ENCODE results near the gene CNR2.
A peak's percentile ranks its signal among the peaks of the same experiment; 100 is the strongest.

Gene CNR2

GRCh38 chr1:23865543-23865930, 47.6 kb downstream of the CNR2 start:
- no peak for TF ChIP-seq FOXP2 (optimal IDR thresholded peaks at IDR 0.05; ENCODE audit: borderline replicate concordance, extremely low read depth, extremely low read length, insufficient read depth)
- peak; percentile 23; the same call in 1 of the 2 replicates for TF ChIP-seq SIN3A (IDR thresholded peaks at IDR 0.05; ENCODE audit: borderline replicate concordance, insufficient read depth, low read length)

DNA sequence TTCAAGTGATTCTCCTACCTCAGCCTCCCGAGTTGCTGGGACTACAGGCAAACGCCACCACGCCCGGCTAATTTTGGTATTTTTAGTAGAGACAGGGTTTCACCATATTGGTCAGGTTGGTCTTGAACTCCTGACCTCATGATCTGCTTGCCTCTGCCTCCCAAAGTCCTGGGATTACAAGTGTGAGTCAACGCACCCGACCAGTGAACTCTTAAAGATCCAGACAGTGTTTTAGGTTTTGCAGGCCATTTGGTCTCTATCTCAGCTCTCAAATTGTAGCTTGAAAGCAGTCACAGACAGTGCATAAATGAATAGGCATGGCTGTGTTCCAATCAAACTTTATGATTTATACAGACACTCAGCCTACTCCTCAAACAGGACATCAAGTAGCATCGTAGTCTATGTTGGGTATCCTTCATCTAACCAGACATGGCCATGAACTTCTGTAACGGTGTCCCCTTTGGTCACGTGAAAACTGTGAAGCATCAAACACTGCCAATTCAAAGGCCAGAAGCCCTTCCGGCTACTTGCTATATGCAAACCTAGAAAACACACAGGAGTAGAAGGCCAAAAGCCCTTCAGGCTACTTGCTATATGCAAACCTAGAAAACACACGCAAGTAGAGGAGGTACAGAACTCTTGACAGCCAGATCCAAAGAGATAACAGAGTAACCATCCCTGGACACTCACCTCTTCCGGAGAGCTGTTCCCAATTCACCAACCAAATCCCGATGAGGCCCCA, 48.2 kb downstream of the CNR2 start:
- no peak for TF ChIP-seq TAF1 (IDR thresholded peaks at IDR 0.05; ENCODE audit: borderline replicate concordance, insufficient read depth, low read length)
- no peak for TF ChIP-seq FOXP2 (optimal IDR thresholded peaks at IDR 0.05; ENCODE audit: borderline replicate concordance, extremely low read depth, extremely low read length, insufficient read depth)
- no peak for TF ChIP-seq REST (IDR thresholded peaks at IDR 0.05; ENCODE audit: insufficient read depth in 1 of 2, low read depth in 2 of 2, low read length in 2 of 2)
- no peak for TF ChIP-seq POLR2AphosphoS5 (IDR thresholded peaks at IDR 0.05; ENCODE audit: low read depth, low read length)
- TF ChIP-seq SIN3A (IDR thresholded peaks at IDR 0.05; ENCODE audit: borderline replicate concordance, insufficient read depth, low read length): no peak

DNA sequence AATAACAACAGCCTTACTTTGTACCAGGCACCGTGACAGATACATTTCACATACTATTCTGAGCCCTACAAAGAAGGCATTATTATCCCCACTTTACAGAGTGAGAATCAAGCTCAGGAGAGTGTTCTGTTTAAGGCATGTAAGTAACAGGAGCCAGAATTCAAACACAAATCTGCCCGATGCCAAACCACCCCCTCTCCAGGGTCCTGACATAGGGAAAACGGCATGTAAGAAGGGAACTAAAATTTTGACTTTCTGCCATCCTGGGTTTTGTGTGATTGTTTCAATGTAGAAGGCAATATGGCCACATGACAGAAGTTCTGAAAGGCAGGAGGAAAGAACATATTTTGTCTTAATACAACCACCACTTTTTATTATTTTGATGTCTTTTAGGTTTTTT, 50.5 kb downstream of the CNR2 start:
- no peak for TF ChIP-seq POLR2AphosphoS5 (IDR thresholded peaks at IDR 0.05; ENCODE audit: low read depth, low read length)
- peak in 1 of 2 experiments; percentile 66; a peak in 2 of 4 replicates for TF ChIP-seq REST (IDR thresholded peaks at IDR 0.05; ENCODE audit: insufficient read depth in 1 of 2, low read depth in 2 of 2, low read length in 2 of 2)

DNA sequence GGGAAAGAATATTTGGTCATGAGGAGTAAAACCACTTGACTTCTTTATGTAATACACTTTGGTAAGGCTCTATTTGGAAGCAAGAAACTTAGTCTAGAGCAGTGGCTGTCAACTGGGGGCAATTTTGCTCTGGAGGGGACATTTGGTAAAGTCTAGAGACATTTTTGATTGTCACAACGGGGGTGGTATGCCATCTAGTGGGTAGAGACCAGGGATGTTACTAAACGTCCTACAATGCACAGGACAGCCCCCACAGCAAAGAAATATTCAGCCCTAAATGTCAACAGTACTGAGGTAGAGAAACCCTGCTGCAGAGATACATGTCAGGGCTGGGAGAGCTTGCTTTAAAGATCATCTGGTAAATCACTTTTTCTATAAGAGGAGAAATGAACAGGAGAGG, 58.6 kb downstream of the CNR2 start:
- TF ChIP-seq TAF1 (IDR thresholded peaks at IDR 0.05; ENCODE audit: borderline replicate concordance, insufficient read depth, low read length): no peak
- no peak for TF ChIP-seq REST (IDR thresholded peaks at IDR 0.05; ENCODE audit: insufficient read depth in 1 of 2, low read depth in 2 of 2, low read length in 2 of 2)
- TF ChIP-seq SIN3A (IDR thresholded peaks at IDR 0.05; ENCODE audit: borderline replicate concordance, insufficient read depth, low read length): no peak
- TF ChIP-seq FOXP2 (optimal IDR thresholded peaks at IDR 0.05; ENCODE audit: borderline replicate concordance, extremely low read depth, extremely low read length, insufficient read depth): no peak
- TF ChIP-seq POLR2AphosphoS5 (IDR thresholded peaks at IDR 0.05; ENCODE audit: low read depth, low read length): no peak

DNA sequence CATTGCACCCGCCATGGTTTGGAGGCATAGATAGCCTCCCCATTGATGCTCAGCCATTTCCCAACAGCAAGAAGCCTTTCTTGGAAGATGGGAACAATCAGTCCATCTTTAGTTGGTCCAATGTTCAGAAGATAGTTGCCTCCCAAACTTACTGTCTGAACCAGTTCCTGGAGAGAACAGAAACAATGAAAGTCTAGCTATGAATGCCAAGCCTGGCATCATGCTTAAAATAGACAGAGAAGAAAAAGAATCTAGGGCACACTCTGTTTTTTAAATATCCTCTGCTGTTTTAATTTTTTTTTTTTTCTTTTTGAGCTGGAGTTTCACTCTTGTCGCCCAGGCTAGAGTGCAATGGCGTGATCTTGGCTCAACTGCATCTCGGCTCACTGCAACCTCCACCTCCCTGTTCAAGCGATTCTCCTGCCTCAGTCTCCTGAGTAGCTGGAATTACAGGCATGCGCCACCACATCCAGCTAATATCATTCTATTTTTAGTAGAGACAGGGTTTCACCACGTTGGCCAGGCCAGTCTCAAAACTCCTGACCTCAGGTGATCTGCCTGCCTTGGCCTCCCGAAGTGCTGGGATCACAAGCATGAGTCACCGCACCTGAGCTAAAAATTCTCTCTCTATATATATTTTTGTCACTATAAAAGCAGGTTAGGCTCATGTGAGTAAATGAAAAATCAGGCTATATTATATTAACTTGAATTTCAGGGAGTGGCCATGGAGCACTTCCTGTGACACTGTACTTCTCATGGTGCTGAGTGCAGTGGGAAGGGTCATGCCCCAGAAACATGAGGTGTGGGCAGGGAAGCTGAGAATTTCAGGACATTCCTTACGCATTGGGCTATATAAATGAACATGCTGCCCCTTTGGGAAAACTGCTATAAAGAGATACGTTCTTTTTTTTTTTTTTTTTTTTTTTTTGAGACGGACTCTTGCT, 64.2 kb downstream of the CNR2 start:
- TF ChIP-seq REST (IDR thresholded peaks at IDR 0.05; ENCODE audit: insufficient read depth in 1 of 2, low read depth in 2 of 2, low read length in 2 of 2): no peak
- TF ChIP-seq POLR2AphosphoS5 (IDR thresholded peaks at IDR 0.05; ENCODE audit: low read depth, low read length): no peak
- no peak for TF ChIP-seq TAF1 (IDR thresholded peaks at IDR 0.05; ENCODE audit: borderline replicate concordance, insufficient read depth, low read length)
- no peak for TF ChIP-seq SIN3A (IDR thresholded peaks at IDR 0.05; ENCODE audit: borderline replicate concordance, insufficient read depth, low read length)
- TF ChIP-seq FOXP2 (optimal IDR thresholded peaks at IDR 0.05; ENCODE audit: borderline replicate concordance, extremely low read depth, extremely low read length, insufficient read depth): no peak
